AG09309 (cell line): ENCODE data around the gene RAD18.

Experiments
- DNase-seq: peaks from one replicate; pipeline ENCODE4 v3.0.0-alpha.2; 2010; ENCODE audit warnings: low read depth
- H3K4me3 ChIP-seq: 2 replicates; pipeline ENCODE4 v1.5.1; 2011; ENCODE audit warnings: mild to moderate bottlenecking, low read depth, low read length, moderate library complexity; ENCODE audit not compliant: control insufficient read depth
- TF ChIP-seq, protein P1 (sequence below): IDR thresholded peaks from 2 replicates; pipeline ENCODE4 v1.5.1; 2011; ENCODE audit warnings: mild to moderate bottlenecking, low read depth, low read length, inconsistent platforms; ENCODE audit not compliant: insufficient read depth, control insufficient read depth; ENCODE audit errors: missing control alignments

RAD18 gene

DNA sequence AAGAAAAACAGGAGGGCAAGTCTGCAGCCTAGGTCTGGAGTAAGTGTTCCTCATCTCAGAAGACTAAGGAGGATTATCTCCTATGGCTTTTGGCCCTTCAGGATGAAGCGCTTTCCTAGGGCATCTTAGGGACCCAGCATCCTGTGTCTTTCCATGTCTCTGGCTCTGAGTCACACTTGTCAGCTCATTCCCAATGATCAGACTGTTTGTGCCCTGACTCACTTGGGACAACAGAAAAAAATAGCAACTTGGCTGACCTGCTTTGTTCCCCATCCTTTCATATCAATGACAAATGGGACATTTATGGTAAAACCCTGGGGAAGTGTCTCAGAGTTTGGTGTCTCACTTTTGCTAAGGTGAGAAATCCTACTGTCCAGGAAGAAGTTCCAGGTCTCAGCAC is 117.6 kb downstream of the RAD18 start:
- DNase-seq = no peak
- TF ChIP-seq, protein P1, sequence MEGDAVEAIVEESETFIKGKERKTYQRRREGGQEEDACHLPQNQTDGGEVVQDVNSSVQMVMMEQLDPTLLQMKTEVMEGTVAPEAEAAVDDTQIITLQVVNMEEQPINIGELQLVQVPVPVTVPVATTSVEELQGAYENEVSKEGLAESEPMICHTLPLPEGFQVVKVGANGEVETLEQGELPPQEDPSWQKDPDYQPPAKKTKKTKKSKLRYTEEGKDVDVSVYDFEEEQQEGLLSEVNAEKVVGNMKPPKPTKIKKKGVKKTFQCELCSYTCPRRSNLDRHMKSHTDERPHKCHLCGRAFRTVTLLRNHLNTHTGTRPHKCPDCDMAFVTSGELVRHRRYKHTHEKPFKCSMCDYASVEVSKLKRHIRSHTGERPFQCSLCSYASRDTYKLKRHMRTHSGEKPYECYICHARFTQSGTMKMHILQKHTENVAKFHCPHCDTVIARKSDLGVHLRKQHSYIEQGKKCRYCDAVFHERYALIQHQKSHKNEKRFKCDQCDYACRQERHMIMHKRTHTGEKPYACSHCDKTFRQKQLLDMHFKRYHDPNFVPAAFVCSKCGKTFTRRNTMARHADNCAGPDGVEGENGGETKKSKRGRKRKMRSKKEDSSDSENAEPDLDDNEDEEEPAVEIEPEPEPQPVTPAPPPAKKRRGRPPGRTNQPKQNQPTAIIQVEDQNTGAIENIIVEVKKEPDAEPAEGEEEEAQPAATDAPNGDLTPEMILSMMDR = no peak
- H3K4me3 ChIP-seq = no peak overlapping the region

DNA sequence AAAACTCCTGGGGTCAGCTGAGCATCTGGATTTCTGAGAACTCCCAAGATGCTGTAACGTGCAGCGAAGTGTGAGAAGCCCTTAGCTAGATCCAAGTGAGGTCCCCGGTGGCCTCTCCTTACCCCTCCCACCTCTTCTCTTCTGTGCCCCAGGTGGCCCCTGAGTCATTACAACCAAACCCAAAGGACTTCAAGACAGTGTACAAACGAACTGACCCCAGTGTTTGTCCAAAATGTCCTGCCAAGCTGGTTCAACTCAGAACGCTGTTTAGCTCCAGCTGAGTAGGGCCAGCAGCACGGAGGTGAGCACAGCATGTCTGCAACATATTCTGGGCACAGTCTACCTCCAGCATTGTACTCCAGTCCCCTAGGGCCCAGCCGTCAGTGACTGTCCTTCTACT is 119.9 kb downstream of the RAD18 start:
- DNase-seq = no peak
- no peak overlapping the region for H3K4me3 ChIP-seq
- TF ChIP-seq, protein P1 = no peak

DNA sequence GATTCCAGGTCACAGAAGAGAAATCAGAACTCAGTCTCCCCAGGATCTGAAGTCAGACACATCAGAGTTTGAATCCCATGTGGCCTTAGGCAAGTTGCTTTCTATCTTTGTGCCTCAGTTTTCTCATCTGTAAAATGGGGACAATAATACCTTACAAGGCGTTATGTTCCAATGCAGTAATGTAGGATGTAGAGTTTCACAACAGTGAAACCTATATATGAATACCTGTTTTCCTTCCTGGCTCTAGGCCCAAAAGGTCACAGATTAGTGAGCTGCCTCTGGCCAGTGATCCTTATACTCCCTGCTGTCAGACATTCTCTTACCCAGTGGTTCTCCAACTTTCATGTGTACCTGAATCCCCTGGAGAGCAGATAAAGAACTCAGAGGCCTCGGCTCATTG is 121.0 kb downstream of the RAD18 start:
- TF ChIP-seq, protein P1 = no peak
- DNase-seq = no peak
- H3K4me3 ChIP-seq = no peak overlapping the region

DNA sequence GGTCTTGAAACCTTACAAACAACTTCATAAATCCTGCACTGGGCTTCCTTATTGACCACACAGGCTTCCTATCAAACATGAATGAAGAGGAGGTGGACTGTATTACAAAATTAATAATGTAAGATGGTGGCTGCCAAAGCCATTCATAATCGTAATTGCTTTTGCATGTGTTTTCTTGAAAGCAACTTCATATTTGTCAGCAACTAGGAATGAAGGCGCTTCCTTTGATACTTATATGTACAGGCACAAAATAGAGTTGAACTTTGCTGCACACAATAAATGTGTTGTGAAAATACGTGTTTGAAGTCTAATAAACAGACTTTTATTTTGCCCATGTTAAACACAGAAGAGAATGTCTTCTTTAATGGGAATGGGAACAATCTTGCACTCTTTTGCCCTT is 121.8 kb downstream of the RAD18 start:
- no peak for DNase-seq
- H3K4me3 ChIP-seq = no peak overlapping the region
- TF ChIP-seq, protein P1 = no peak

DNA sequence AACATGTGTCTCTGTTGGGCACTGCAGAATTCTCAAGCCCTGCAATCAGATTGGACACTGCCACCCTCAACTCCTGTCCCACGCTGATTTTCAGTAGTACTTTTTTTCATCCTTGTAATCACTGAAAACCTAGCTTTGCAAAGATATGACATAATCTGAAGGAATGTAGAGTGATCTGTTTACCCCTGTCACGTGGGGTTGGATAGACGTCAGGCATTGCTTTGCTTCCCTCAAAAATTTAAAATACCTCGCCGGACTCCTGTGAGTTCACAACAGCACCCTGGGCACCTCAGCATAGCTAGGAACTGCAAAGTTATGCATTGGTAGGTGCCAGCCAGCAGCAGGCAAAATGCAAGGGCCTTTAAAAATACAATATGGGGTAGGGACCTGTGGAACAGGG is 122.7 kb downstream of the RAD18 start:
- no peak overlapping the region for H3K4me3 ChIP-seq
- no peak for DNase-seq
- TF ChIP-seq, protein P1 = no peak

GRCh38 chr3:8839607-8840325 is 123.5 kb downstream of the RAD18 start:
- H3K4me3 ChIP-seq = no peak overlapping the region
- DNase-seq = no peak
- TF ChIP-seq, protein P1 = no peak
